NCI-H82 (cell line): ENCODE data around the gene PHLDA3.
A peak's percentile ranks its signal among the peaks of the same experiment; 100 is the strongest.

ENCODE experiments used
- DNase-seq: peaks from one replicate; lab custom pipeline; 2025; lab: John Stamatoyannopoulos, UW

The PHLDA3 gene

DNA sequence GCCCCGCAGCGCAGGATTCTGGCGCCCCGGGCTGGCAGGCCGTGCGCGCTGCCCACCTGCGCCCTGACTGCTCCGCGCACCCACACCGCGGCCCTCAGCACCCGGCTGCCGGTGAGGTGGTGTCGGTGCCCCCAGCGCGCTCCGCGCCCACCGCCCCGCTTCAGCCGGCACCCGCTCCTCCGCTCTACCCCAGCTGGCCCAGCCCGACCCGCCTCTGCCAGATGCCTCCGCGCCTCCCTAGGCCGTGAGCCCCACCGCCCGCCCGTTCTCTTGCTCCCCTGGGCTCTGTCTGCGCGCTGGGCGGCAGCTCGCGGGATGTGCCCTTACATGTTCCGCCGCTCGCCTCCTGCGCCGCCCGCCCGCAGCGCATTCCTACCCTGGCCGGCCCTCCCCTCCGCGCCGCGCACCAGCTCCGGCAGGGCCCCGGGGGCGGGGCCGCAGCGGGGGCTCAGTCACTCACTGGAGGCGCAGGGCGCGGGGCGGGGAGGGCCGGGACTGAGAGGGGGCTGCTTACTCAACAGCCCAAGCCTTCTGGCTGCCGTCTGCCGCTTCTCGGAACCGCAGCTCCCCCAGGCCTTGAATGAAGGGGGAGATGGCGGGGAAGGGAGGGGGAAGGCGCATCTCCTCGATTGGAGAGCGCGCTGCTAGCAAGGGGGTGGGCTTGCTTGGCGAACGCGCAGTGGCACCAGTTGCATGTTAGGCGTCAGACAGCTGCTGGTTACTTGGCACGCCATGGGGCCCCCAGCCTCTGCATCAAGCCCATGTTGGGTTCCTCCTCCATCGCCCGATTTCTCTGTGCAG lies at the start of gene PHLDA3:
TSS of gene PHLDA3 (minus strand) at position 345 of the 801 bp plus-strand sequence. CDS start 402 bp downstream, outside the sequence.
- peak; percentile 93 for DNase-seq

DNA sequence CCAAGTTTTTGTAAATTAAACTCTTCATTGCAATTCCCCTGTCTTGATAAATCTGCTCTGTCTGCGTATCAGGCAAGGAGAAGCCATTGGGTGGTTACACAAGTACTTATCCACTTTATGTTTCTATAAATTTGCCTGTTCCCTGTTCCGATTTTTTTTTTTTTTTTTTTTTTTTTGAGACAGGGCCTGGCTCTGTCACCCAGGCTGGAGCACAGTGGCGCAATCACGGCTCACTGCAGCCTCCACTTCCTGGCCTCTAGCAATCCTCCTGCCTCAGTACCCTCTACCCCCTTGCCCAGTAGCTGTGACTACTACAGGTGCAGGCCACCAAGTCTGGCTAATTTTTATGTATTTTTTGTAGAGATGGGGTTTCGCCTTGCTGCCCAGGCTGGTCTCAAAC lies 49.1 kb upstream of the PHLDA3 start:
- no peak for DNase-seq

- no peak for DNase-seq
These were observed 48.6 kb upstream of the PHLDA3 start for GRCh38 chr1:201517631-201518030.

DNA sequence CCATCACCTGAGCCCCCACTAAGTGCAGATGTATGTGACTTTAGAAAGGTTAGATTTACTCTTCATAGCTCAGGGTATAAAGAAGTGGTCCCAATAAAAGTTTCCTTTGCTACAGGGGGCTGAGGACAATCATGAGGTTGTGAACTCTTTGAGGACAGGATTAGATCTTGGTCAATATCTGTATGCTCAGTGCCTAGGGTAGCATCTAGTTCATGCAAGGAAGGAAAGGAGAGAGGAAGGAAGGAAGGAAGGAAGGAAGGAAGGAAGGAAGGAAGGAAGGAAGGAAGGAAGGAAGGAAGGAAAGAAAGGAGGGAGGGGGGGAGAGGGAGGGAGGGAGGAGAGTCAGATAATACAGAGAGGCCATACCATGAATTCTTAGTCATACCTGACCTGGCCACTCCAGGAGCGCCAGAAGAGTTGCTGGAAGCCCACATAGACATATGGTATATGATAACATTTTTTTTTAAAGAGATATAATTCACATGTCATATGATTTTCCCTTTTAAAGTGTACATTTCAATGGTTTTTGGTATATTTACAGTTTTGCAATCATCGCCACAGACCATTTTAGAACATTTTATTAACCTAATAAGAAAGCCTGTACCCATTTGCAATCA lies 47.6 kb upstream of the PHLDA3 start:
- DNase-seq: no peak

GRCh38 chr1:201515895-201516294 lies 46.9 kb upstream of the PHLDA3 start:
- DNase-seq: no peak

- no peak for DNase-seq
These were observed 46.2 kb upstream of the PHLDA3 start for GRCh38 chr1:201515062-201515750.

DNA sequence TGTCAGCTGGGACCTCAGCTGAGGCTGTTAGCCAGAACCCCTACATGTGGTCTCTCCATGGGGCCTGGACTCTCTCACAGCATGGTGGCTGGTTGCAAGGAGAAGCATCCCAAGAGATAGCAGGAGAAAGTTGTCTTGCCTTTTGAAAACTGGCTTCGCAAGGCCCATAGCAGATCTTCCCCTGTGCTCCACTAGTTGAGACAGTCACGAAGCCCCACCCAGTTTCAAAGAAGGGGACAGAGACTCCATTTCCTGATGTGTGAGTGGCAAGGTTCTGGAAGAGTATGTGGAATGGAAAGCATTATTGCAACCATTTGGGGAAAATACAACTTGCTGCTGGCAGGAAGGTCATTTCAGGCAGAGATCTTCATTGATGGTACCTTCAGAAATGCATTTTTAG lies 45.5 kb upstream of the PHLDA3 start:
- DNase-seq: no peak

DNA sequence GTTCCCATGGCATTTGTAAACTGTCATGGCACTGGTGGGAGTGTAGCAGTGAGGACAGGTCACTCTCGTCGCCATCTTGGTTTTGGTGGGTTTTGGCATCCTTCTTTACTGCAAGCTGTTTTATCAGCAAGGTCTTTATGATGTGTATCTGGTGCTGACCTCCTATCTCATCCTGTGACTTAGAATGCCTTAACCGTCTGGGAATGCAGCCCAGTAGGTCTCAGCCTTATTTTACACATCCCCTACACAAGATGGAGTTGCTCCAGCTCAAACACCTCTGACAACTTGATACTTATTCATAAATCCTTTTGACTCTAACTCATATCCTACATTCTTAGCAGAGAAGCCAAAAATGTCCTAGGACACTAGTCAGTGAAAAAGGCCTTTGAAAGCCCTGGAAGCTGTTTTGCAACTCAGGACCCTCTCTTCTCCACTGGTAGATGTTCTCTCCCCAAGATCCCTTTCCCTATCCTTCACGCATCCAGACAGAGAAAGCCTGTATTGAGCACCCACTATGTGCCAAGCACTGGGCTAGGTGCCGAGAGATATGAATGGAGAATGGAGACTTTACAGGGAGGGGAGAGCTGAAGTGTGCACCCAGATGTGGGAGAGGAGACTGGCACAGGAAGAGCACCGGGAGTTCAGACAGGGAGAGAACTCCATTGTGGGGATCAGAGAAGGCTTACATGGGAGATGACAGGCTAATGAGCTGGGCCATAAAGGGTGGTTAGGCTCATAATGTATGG lies 44.7 kb upstream of the PHLDA3 start:
- DNase-seq: no peak

- DNase-seq: no peak
These were observed 43.1 kb upstream of the PHLDA3 start for GRCh38 chr1:201511941-201512539.

- DNase-seq: no peak
These were observed 42.5 kb upstream of the PHLDA3 start for GRCh38 chr1:201511396-201511940.

GRCh38 chr1:201510734-201511133 lies 41.7 kb upstream of the PHLDA3 start:
- no peak for DNase-seq

DNA sequence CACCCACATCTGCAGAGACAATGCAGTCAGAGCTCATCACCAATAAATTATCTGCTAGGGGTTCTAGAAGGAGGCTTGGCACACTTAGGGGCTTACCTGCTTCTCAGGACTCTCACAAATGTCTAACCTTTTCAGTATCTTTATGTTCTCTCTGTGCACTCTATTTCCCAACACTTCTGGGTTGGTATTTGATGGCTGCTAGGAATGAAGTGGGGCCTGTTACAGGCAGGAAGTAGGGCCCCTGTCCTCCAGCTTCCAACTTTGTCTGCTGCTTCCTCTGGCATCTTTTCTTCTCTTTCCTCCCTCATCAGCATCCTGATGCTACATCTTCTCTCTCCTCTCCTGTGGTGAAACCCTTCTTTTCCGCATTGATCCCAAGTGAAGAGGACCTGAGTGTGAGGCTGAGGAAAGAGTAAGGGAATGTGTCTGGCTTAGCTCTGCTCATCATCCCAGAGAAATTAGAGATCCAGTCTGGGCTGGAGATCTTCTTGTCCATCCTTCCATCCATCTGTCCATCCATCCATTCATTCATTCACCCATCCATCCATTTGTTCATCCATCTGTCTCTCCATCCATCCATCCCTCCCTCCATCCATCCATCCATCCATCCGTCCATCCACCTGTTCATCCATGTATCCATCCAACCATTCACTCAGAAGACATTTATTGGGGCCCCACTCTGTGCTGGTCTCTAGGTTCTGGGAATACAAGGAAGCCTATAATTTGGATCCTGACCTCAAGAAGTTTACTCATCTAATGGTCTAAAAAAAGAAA lies 40.8 kb upstream of the PHLDA3 start:
- DNase-seq: no peak

DNA sequence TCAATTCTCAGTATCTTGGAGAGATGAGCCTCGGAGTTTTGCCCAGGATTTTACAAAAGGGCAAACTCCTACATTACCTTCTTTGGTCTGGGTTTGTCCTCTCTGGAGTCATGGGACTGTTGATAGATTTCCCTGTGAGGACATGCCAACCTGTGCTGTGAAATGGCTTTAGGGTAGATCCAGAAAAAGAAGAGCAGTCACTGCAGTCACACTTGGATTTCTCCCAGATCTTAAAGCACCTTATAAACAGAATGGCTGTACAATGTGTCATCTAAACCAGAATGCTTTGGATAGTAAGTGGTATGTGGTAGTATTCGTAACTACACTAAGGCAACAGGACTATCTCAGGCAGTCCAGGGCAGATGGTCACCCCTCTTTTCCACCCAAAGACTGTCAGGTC lies 39.8 kb upstream of the PHLDA3 start:
- no peak for DNase-seq

- DNase-seq: no peak
These were observed 38.3 kb upstream of the PHLDA3 start for GRCh38 chr1:201507360-201507675.

GRCh38 chr1:201506557-201507359 lies 37.8 kb upstream of the PHLDA3 start, which contains the start of gene CSRP1:
TSS of gene CSRP1 (minus strand) at chr1:201507123. CDS start at chr1:201496303, 10,820 bp downstream.
- DNase-seq: no peak

DNA sequence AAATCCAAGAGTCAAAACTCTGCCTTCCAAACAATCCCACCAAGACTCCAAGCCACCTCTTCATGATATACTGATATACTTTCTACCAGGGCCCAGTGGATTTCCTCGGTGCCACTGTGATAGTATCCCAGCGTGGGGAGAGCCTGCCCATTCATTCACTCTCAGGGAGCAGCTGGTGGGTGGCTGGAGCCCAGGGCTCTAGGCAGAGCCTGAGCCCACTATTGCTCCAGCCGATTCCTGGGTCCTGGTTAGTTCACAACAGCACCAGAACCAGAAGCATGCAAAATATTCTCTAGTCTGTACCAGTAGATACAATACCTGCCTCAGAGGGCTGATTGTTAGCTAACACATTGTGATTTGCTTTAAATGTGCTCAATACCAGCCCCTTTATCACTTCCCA lies 37.1 kb upstream of the PHLDA3 start:
- DNase-seq: no peak

- DNase-seq: no peak
These were observed 36.5 kb upstream of the PHLDA3 start for GRCh38 chr1:201505503-201505890.

DNA sequence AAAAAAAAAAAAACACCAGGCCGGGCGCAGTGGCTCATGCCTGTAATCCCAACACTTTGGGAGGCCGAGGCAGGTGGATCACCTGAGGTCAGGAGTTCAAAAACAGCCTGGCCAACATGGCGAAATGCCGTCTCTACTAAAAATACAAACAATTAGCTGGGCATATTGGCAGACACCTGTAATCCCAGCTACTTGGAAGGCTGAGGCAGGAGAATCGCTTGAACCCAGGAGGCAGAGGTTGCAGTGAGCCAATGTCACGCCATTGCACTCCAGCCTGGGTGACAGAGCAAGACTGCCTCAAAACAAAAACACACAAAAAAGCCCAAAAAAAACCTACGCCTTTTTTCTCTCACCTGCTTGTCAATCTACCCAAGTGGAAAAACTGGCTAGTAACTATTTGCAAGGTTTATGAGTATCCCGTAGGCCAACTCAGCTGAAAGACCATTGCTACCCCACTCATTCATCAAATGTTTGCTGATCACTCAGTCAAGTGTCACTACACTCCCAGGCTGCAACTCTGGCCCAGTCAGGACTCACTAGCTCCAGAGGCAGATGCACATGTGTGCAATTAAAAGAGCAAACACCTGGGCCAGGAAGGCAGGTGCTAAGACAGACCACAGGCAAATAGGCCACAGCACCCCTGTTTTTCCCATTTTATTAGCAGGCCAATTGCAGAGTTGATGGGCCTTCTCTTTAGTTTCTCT lies 36.0 kb upstream of the PHLDA3 start:
- DNase-seq: no peak

DNA sequence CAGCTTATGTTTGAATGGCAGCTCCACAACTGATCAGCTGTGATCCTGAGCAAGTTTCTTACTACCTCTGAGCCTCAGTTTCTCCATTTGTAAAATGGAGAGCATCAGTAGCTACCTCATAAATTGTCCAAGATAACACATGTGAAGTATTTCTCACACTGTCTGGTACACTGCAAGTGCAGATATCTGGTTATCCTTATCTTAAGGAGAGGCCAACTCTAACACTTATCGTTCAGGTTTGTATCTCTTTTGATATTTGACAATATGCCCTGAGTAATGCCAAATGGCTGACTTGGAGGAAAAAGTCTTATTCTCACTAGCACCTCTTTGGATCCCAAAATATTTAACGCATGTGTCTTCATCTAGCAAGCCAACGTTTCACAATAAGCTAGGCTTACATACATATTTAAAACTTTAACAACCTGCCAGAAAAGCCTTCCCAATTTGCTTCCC lies 35.2 kb upstream of the PHLDA3 start:
- no peak for DNase-seq
